GM23338 (cell line): ENCODE results near the gene CCDC183. TPM values are rescaled to one million over a fixed set of nuclear protein-coding genes. Genes with fewer than 3 reads are reported as not detected.

ENCODE experiments used
- ATAC-seq: fragments of 200-7000 bp; cut with Tn5 transposase; 3 replicates; pipeline ENCODE4 v1.9.1; 2020
- DNase-seq: peaks from one replicate; pipeline ENCODE4 v3.0.0-alpha.2; 2015; ENCODE audit warnings: low spot score
- H2AFZ ChIP-seq: fragments of 200-600 bp; sonication (generic); 2 replicates; pipeline ENCODE4 v1.8.0; 2016; ENCODE audit warnings: antibody characterized with exemption, mild to moderate bottlenecking, moderate library complexity
- H3F3A ChIP-seq: fragments of 200-600 bp; sonication (generic); replicated peaks from 2 replicates; pipeline ENCODE4 v1.8.0; 2017; ENCODE audit warnings: antibody characterized with exemption, mixed run types, low read depth
- H3K27ac ChIP-seq: fragments of 200-600 bp; sonication (generic); 2 replicates; pipeline ENCODE4 v1.6.1; 2016; ENCODE audit warnings: low read depth
- H3K27me3 ChIP-seq: fragments of 200-600 bp; sonication (generic); 2 replicates; pipeline ENCODE4 v1.8.0; 2016; ENCODE audit warnings: mild to moderate bottlenecking, mixed run types, moderate library complexity; ENCODE audit not compliant: insufficient read depth
- H3K36me3 ChIP-seq: fragments of 200-600 bp; sonication (generic); 2 replicates; pipeline ENCODE4 v1.8.0; 2016; ENCODE audit warnings: mild to moderate bottlenecking; ENCODE audit not compliant: insufficient read depth
- H3K4me1 ChIP-seq: fragments of 200-600 bp; sonication (generic); 2 replicates; pipeline ENCODE4 v1.8.0; 2016; ENCODE audit warnings: mild to moderate bottlenecking, moderate library complexity; ENCODE audit not compliant: insufficient read depth
- H3K4me2 ChIP-seq: fragments of 200-600 bp; sonication (generic); 2 replicates; pipeline ENCODE4 v1.7.1; 2017; ENCODE audit warnings: mixed run types
- H3K4me3 ChIP-seq: fragments of 200-600 bp; sonication (generic); 2 replicates; pipeline ENCODE4 v1.6.1; 2016; ENCODE audit warnings: mixed run types
- H3K79me2 ChIP-seq: fragments of 200-600 bp; sonication (generic); replicated peaks from 2 replicates; pipeline ENCODE4 v1.8.0; 2017; ENCODE audit warnings: mild to moderate bottlenecking; ENCODE audit not compliant: insufficient read depth
- H3K9me2 ChIP-seq: fragments of 200-600 bp; sonication (generic); 2 replicates; pipeline ENCODE4 v1.8.0; 2017; ENCODE audit not compliant: insufficient read depth
- H4K20me1 ChIP-seq: fragments of 200-600 bp; sonication (generic); replicated peaks from 2 replicates; pipeline ENCODE4 v1.8.0; 2017; ENCODE audit warnings: mild to moderate bottlenecking; ENCODE audit not compliant: insufficient read depth
- H3K27ac Mint-ChIP-seq: 2 replicates; pipeline ENCODE4 v1.8.0; 2020; ENCODE audit warnings: inconsistent platforms, mild to moderate bottlenecking, moderate library complexity, mixed read lengths
- H3K27me3 Mint-ChIP-seq: 3 replicates; pipeline ENCODE4 v1.8.0; 2022; ENCODE audit warnings: low read depth, mild to moderate bottlenecking, moderate library complexity, mixed read lengths, inconsistent platforms; ENCODE audit not compliant: insufficient read depth, poor library complexity
- H3K36me3 Mint-ChIP-seq: 3 replicates; pipeline ENCODE4 v1.8.0; 2021; ENCODE audit warnings: low read depth, mild to moderate bottlenecking, inconsistent platforms, moderate library complexity, mixed read lengths
- H3K4me1 Mint-ChIP-seq: 3 replicates; pipeline ENCODE4 v1.8.0; 2020; ENCODE audit warnings: mild to moderate bottlenecking, inconsistent platforms, mixed read lengths
- H3K4me3 Mint-ChIP-seq: 3 replicates; pipeline ENCODE4 v1.8.0; 2021; ENCODE audit warnings: moderate library complexity, mild to moderate bottlenecking, inconsistent platforms, mixed read lengths
- H3K9me3 Mint-ChIP-seq: 3 replicates; pipeline ENCODE4 v1.8.0; 2020; ENCODE audit warnings: moderate library complexity, mild to moderate bottlenecking, inconsistent platforms, mixed read lengths
- CTCF ChIP-seq, 2 experiments: fragments of 200-600 bp in 1 of 2; sonication (generic) in 1 of 2; conservative IDR thresholded peaks; 2 replicates each; pipeline versions ENCODE4 v1.5.1 to v1.6.1; 2016 to 2017; ENCODE audit warnings: antibody characterized with exemption in 2 of 2, low read depth in 2 of 2, mild to moderate bottlenecking in 2 of 2, moderate library complexity in 1 of 2
- EZH2 ChIP-seq: fragments of 200-600 bp; sonication (generic); IDR thresholded peaks from one replicate; pipeline ENCODE4 v1.8.0; 2017; ENCODE audit warnings: antibody characterized with exemption, mild to moderate bottlenecking, low read depth; ENCODE audit not compliant: unreplicated experiment
- EZH2phosphoT487 ChIP-seq: fragments of 200-600 bp; sonication (generic); IDR thresholded peaks from one replicate; pipeline ENCODE4 v1.8.1; 2018; ENCODE audit warnings: antibody characterized with exemption; ENCODE audit not compliant: unreplicated experiment
- JUNB ChIP-seq: IDR thresholded peaks from one replicate; pipeline ENCODE4 v1.6.1; 2016; ENCODE audit warnings: antibody characterized with exemption; ENCODE audit not compliant: unreplicated experiment
- NANOG ChIP-seq: IDR thresholded peaks from 2 replicates; pipeline ENCODE4 v1.6.1; 2016; ENCODE audit warnings: antibody characterized with exemption, borderline replicate concordance
- POLR2AphosphoS5 ChIP-seq: IDR thresholded peaks from 2 replicates; pipeline ENCODE4 v1.6.1; 2016; ENCODE audit warnings: antibody characterized with exemption, low read depth
- STAT1 ChIP-seq: IDR thresholded peaks from one replicate; pipeline ENCODE4 v1.6.1; 2016; ENCODE audit warnings: antibody characterized with exemption; ENCODE audit not compliant: unreplicated experiment
- ZNF114 ChIP-seq: fragments of 250-450 bp; sonication (Bioruptor Pico); IDR thresholded peaks from 2 replicates; pipeline ENCODE4 v1.5.0; 2020; ENCODE audit warnings: mild to moderate bottlenecking, moderate library complexity
- ZNF331 ChIP-seq: fragments of 250-450 bp; sonication (Bioruptor Pico); IDR thresholded peaks from 2 replicates; pipeline ENCODE4 v1.5.0; 2020; ENCODE audit warnings: low read depth, mild to moderate bottlenecking, moderate library complexity
- ZNF462 ChIP-seq: fragments of 250-450 bp; sonication (Bioruptor Pico); IDR thresholded peaks from 2 replicates; pipeline ENCODE4 v1.5.0; 2020; ENCODE audit warnings: mild to moderate bottlenecking, moderate library complexity
- polyA plus RNA-seq: library from polyadenylated mRNA; unstranded; fragments of >200 nt; fragmentation: Nextera tagmentation; extraction: Ambion mirVana; gene quantifications from 2 replicates; pipeline ENCODE4 v1.2.1, GENCODE V29; 2016
- total RNA-seq: library from RNA; depleted of rRNA; stranded (reverse); fragments of >200 nt; shearing (Covaris generic); gene quantifications from 2 replicates; pipeline ENCODE4 v1.2.3, GENCODE V29; 2014
- TF ChIP-seq, protein P1 (sequence below): IDR thresholded peaks from 2 replicates; pipeline ENCODE4 v1.6.1; 2016; ENCODE audit warnings: antibody characterized with exemption
- TF ChIP-seq, protein P2 (sequence below): IDR thresholded peaks from one replicate; pipeline ENCODE4 v1.6.1; 2018; ENCODE audit warnings: antibody characterized with exemption; ENCODE audit not compliant: unreplicated experiment

CCDC183 gene
- total and polyA plus RNA-seq, 2 experiments from 2014 or later = 1.1 to 1.2 TPM

GRCh38 chr9:136808806-136809158 is 12.6 kb downstream of the CCDC183 start (continued):
- TF ChIP-seq ZNF462 = no peak
- TF ChIP-seq JUNB = no peak
- TF ChIP-seq EZH2 = no peak
- TF ChIP-seq ZNF331 (CRISPR knock-in tag) = no peak
- TF ChIP-seq EZH2phosphoT487 = no peak
- no peak for TF ChIP-seq POLR2AphosphoS5
- TF ChIP-seq CTCF (conservative IDR thresholded peaks at IDR 0.05; ENCODE audit: low read depth in 2 of 2) = no peak

DNA sequence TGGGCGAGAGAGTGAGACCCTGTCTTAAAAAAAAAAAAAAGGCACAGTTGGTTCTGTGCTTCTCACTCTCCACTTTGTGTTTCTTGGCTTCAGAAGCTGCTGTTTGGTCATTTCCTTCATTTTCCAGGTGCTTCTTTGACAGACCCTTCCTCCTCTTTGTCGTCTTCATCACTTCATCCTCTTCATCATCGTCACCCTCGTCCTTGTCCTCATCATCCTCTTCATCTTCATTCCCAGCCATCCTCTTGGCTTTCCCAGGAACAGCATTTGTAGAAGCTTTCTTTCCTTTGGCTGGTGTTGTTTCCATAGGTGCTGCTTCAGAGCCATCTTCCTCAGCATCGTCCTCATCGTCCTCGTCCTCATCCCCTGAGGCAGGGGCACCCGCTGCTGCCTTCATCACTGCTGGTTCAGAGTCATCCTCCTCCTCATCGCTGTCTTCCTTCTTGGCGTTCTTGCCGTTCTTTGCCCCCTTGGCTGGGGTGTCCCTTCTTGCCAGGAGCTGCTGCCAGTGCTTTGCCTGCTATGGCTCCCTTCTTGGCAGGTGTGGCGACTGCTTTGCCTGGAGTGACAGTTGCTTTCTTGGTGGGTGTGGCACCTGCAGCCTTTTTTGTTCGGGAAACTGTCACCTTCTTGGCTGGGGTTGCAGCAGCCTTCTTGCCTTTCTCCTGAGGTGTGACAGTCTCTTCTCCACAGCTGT is 18.7 kb downstream of the CCDC183 start:
- DNase-seq (no peak), ATAC-seq (no peak)
- no peak overlapping the region for H3K27ac ChIP-seq
- H3K79me2 ChIP-seq = peaks cover 81% of the 10 kb centered on the region
- Mint-ChIP-seq H3K4me3 (no peak overlapping the region), H3K4me1 (peaks cover 7% of the 10 kb centered on the region), H3K9me3 (no peaks in the 10 kb centered on the region), H3K27ac (no peak overlapping the region), H3K36me3 (peaks cover 70% of the 10 kb centered on the region), H3K27me3 (peaks cover 5% of the 10 kb centered on the region)
- H3K36me3 ChIP-seq = peaks cover 8% of the 10 kb centered on the region; the same call in 1 of the 2 replicates
- H3K4me2 ChIP-seq = no peak overlapping the region
- H3K4me3 ChIP-seq = no peak overlapping the region
- H3K4me1 ChIP-seq = no peaks in the 10 kb centered on the region; the same call in 1 of the 2 replicates
- peaks cover 51% of the 10 kb centered on the region for H4K20me1 ChIP-seq
- H3K27me3 ChIP-seq = no peaks in the 10 kb centered on the region
- no peak overlapping the region for H2AFZ ChIP-seq
- H3F3A ChIP-seq = peaks cover 4% of the 10 kb centered on the region; the same call in 1 of the 2 replicates
- no peaks in the 10 kb centered on the region for H3K9me2 ChIP-seq
- TF ChIP-seq, protein P1, sequence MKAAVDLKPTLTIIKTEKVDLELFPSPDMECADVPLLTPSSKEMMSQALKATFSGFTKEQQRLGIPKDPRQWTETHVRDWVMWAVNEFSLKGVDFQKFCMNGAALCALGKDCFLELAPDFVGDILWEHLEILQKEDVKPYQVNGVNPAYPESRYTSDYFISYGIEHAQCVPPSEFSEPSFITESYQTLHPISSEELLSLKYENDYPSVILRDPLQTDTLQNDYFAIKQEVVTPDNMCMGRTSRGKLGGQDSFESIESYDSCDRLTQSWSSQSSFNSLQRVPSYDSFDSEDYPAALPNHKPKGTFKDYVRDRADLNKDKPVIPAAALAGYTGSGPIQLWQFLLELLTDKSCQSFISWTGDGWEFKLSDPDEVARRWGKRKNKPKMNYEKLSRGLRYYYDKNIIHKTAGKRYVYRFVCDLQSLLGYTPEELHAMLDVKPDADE = no peak
- TF ChIP-seq JUNB (no peak), ZNF114 (CRISPR knock-in tag) (no peak), POLR2AphosphoS5 (no peak), ZNF331 (CRISPR knock-in tag) (no peak), NANOG (no peak), EZH2 (no peak), EZH2phosphoT487 (no peak), STAT1 (no peak)
- TF ChIP-seq, protein P2, sequence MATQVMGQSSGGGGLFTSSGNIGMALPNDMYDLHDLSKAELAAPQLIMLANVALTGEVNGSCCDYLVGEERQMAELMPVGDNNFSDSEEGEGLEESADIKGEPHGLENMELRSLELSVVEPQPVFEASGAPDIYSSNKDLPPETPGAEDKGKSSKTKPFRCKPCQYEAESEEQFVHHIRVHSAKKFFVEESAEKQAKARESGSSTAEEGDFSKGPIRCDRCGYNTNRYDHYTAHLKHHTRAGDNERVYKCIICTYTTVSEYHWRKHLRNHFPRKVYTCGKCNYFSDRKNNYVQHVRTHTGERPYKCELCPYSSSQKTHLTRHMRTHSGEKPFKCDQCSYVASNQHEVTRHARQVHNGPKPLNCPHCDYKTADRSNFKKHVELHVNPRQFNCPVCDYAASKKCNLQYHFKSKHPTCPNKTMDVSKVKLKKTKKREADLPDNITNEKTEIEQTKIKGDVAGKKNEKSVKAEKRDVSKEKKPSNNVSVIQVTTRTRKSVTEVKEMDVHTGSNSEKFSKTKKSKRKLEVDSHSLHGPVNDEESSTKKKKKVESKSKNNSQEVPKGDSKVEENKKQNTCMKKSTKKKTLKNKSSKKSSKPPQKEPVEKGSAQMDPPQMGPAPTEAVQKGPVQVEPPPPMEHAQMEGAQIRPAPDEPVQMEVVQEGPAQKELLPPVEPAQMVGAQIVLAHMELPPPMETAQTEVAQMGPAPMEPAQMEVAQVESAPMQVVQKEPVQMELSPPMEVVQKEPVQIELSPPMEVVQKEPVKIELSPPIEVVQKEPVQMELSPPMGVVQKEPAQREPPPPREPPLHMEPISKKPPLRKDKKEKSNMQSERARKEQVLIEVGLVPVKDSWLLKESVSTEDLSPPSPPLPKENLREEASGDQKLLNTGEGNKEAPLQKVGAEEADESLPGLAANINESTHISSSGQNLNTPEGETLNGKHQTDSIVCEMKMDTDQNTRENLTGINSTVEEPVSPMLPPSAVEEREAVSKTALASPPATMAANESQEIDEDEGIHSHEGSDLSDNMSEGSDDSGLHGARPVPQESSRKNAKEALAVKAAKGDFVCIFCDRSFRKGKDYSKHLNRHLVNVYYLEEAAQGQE = no peak
